Measurements from ENCODE around the gene AGAP1.

Gene AGAP1

GRCh38 chr2:236157815-236158498, 664.1 kb downstream of the AGAP1 start:
- no peak for DNase-seq

DNA sequence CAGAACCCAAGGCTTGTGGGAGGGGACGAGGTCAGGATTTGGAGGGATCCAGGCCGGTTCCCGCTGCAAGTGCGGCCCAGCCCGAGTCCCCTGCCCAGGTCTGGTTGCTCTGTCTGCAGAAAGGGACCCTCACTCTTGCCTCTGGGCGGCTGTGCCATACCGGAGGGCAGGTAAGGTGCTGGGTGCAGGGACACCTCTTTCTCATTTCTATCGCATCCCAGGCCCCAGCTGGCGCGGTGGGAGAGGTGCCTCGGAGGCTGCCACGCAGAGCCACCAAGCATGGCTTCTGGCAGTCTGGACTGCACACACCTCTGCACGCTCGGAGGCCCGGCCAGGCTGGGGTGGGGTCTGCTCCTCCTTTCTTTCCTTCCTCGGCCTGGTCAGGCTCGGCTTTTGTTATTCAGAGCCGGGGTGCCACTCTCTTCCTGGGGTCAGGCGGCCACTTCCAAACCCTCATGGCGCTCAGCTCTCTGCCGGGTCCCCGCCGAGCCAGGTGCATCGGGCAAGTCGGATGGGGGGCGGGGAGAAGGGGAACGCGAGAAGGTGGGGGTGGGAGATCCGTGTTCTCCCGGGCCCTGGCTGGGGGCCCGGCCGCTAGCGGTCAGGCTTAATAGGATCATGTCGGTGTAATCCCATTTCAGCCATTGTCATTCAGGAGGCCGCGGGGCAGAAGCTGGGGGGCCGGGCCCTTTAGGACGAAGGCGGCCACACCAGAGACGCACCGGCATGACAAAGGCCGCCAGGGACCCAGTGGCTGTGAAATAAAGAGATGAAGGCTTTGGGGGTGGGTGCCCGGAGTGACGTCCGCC, 665.3 kb downstream of the AGAP1 start:
- no peak for DNase-seq

GRCh38 chr2:236159778-236160170, 665.9 kb downstream of the AGAP1 start:
- DNase-seq, result no peak

DNA sequence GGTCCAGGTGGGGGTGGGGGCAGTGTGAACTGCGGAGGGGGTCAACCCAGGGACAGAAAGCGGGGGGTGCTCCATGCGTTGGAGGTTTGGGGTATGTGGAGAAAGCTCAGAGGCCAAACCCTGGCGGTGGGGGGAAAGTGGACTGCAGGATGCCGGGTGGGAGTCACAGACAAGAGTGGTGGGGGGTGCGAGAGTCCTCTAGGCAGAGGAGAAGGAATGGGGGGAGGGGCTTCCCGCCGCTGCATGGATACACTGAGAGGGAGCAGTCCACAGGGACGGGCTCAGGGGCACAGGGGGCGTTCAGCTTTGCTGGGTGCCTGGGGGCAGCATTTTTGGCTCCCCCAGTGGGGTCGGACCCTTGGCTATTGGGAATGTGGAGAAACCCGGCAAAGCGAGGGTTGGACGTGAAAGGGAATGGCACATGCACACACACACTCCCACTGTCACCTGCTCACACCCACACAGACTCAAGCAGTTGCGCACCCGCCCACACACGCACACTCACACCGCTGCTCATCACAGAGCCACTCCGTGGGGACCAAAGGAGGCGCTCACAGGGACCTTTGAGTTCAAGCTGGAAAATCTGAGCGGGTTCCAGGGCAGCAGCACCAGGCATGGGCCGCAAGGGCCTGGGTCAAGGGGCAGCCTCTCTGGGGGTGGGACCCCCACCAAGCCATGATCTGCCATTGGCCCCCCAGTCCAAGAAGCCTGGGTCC, 666.7 kb downstream of the AGAP1 start:
- no peak for DNase-seq

DNA sequence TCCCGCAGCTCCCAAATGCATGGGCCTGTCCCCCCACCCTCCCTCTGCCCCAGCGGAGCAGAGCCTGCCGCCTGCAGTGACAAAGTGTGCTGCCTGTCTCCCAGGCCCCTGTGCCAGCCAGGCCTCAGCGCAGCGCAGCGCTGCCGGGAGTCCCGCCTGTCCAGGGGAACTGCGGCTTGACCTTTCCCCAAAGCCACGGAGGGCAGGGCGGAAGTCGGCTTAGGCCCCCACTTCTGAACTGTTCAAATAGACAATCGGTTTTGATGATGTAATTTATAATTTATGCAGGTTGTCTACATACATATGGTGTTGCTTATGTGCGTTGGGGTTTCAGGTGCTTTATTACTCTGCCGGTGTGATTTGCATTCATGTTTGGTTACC, 667.2 kb downstream of the AGAP1 start:
- DNase-seq, result no peak

- no peak for DNase-seq
Observed at GRCh38 chr2:236161531-236161930, 667.7 kb downstream of the AGAP1 start.

GRCh38 chr2:236162031-236162845, 668.4 kb downstream of the AGAP1 start:
- DNase-seq, result no peak

GRCh38 chr2:236162882-236163470, 669.1 kb downstream of the AGAP1 start:
- DNase-seq, result no peak

GRCh38 chr2:236163471-236164200, 669.8 kb downstream of the AGAP1 start:
- no peak for DNase-seq

- no peak for DNase-seq
Observed at GRCh38 chr2:236164201-236164924, 670.5 kb downstream of the AGAP1 start.

- no peak for DNase-seq
Observed at GRCh38 chr2:236164925-236165841, 671.3 kb downstream of the AGAP1 start.

- DNase-seq, result no peak
Observed at GRCh38 chr2:236165842-236166795, 672.3 kb downstream of the AGAP1 start.

DNA sequence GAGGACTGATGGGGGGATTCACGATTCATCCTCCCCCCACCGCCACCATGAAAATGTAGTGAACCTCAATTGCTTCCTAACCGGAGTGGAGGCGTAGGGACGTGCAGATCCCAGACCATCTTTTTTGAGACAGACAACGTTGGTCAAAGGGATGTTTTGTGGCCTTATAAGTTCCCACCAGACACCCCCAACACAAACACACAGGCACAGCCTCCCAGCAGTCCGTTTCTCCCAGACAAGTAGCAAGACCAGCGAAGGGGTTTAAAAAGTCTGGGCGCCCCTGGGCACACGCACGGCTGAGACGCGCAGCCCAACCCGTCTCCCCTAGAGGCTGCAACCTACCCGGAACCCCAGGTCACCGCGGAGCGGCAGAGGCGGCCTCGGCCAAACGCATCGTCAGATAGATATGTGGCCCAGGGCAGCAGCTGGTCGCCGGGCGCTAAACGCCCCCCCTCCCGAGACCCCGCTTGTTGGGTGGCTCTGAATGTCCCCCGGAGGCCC, 673.0 kb downstream of the AGAP1 start:
- DNase-seq, result no peak

- DNase-seq, result no peak
Observed at GRCh38 chr2:236167297-236168109, 673.7 kb downstream of the AGAP1 start.

- no peak for DNase-seq
Observed at GRCh38 chr2:236168110-236169080, 674.6 kb downstream of the AGAP1 start, which contains the start of gene GBX2. Gene GBX2, minus strand, starts transcription at chr2:236168386. Its CDS starts 415 bp downstream, at chr2:236167971.

DNA sequence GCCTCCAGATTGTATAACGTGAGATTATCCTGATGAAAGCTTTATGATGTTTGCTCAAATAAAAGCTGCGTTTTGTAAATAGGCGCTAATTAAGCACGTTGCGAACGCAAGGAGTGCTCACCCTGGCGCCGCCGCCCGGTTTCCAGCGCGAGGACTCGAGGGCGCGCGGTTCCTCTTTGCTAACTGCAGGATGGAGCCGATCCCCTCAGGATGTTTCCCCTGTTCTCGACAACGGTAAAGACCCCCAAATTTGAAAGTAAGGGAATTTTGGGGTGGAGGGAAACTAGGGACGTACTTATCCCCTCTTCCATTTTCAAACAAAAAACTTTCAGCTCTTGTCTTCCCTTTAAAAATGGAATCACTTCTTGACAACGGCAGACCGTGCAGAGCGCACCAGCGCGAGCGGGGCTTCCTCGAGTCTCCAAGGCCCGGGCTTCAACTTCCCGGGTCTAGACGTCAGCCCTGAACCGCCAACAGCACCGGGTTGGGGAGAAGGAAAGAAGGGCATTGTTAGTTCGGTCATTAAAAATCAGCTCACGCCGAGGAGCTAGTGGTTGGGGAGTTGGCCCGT, 675.4 kb downstream of the AGAP1 start:
- no peak for DNase-seq

All from effector CD8-positive, alpha-beta T cell (primary cell).